ENCODE data around the gene GXYLT1.

- TF ChIP-seq POLR2A (IDR thresholded peaks at IDR 0.05) (no peak), CTCF (IDR thresholded peaks at IDR 0.05) (no peak)
Observed at GRCh38 chr12:42192258-42192657, 47.6 kb upstream of the GXYLT1 start.

Measured in testis (tissue), 2 donors.